ENCODE measurements around the gene TSHZ3. TPM values are rescaled to one million over a fixed set of nuclear protein-coding genes. Genes with fewer than 3 reads are reported as not detected.
A peak's percentile ranks its signal among the peaks of the same experiment; 100 is the strongest.

Gene TSHZ3
- total RNA-seq, 4 donors from 2014 or later, result 2.1 to 3.2 (median 2.7) TPM

GRCh38 chr19:31351056-31351854 is 2.0 kb upstream of the TSHZ3 start:
- H3K4me3 ChIP-seq, result peak overlapping the region; percentile 98
- H3K27ac ChIP-seq, result peak overlapping the region; percentile 93
- H3K9me3 ChIP-seq, result no peaks in the 10 kb centered on the region
- WGBS, result 3% methylated on average over 38 of the region's 72 CpGs
- H3K4me1 ChIP-seq, result peaks cover 51% of the 10 kb centered on the region
- no peak for TF ChIP-seq POLR2AphosphoS5 (IDR thresholded peaks at IDR 0.05)
- TF ChIP-seq CTCF (IDR thresholded peaks at IDR 0.05), result no peak
- no peak for TF ChIP-seq POLR2A (IDR thresholded peaks at IDR 0.05)
- no peak for TF ChIP-seq EP300 (IDR thresholded peaks at IDR 0.05)
- no peak for DNase-seq (ENCODE audit: low spot score in 2 of 2)
- H3K36me3 ChIP-seq, result no peaks in the 10 kb centered on the region
- H3K27me3 ChIP-seq, result peaks cover 63% of the 10 kb centered on the region

GRCh38 chr19:31350693-31351055 is 1.4 kb upstream of the TSHZ3 start:
- no peak for TF ChIP-seq CTCF (IDR thresholded peaks at IDR 0.05)
- no peak for TF ChIP-seq POLR2AphosphoS5 (IDR thresholded peaks at IDR 0.05)
- no peak for TF ChIP-seq POLR2A (IDR thresholded peaks at IDR 0.05)
- no peak for TF ChIP-seq EP300 (IDR thresholded peaks at IDR 0.05)
- peaks cover 51% of the 10 kb centered on the region for H3K4me1 ChIP-seq
- no peaks in the 10 kb centered on the region for H3K9me3 ChIP-seq
- H3K27me3 ChIP-seq, result peaks cover 58% of the 10 kb centered on the region
- 0% methylated on average over 20 of the region's 63 CpGs for WGBS
- no peak for DNase-seq (ENCODE audit: low spot score in 2 of 2)
- peak overlapping the region; percentile 93 for H3K27ac ChIP-seq
- peak overlapping the region; percentile 98 for H3K4me3 ChIP-seq
- no peaks in the 10 kb centered on the region for H3K36me3 ChIP-seq

- peaks cover 52% of the 10 kb centered on the region for H3K27me3 ChIP-seq
- 3% methylated on average over 13 of the region's 61 CpGs for WGBS
- H3K4me1 ChIP-seq, result peaks cover 51% of the 10 kb centered on the region
- H3K27ac ChIP-seq, result peak overlapping the region; percentile 93
- H3K36me3 ChIP-seq, result no peaks in the 10 kb centered on the region
- no peak for DNase-seq (ENCODE audit: low spot score in 2 of 2)
- TF ChIP-seq POLR2A (IDR thresholded peaks at IDR 0.05), result no peak
- no peak for TF ChIP-seq EP300 (IDR thresholded peaks at IDR 0.05)
- TF ChIP-seq POLR2AphosphoS5 (IDR thresholded peaks at IDR 0.05), result no peak
- TF ChIP-seq CTCF (IDR thresholded peaks at IDR 0.05), result no peak
- H3K9me3 ChIP-seq, result no peaks in the 10 kb centered on the region
- H3K4me3 ChIP-seq, result peak overlapping the region; percentile 98
Measured at GRCh38 chr19:31350033-31350692, 927 bp upstream of the TSHZ3 start.

- no peaks in the 10 kb centered on the region for H3K36me3 ChIP-seq
- peak overlapping the region; percentile 93 for H3K27ac ChIP-seq
- H3K4me1 ChIP-seq, result peaks cover 46% of the 10 kb centered on the region
- peaks cover 37% of the 10 kb centered on the region for H3K27me3 ChIP-seq
- DNase-seq (ENCODE audit: low spot score in 2 of 2), result peak in 1 of 2 donors; percentile 74
- H3K9me3 ChIP-seq, result no peaks in the 10 kb centered on the region
- WGBS, result 1% methylated on average over 45 of the region's 61 CpGs
- TF ChIP-seq EP300 (IDR thresholded peaks at IDR 0.05), result no peak
- TF ChIP-seq POLR2AphosphoS5 (IDR thresholded peaks at IDR 0.05), result no peak
- TF ChIP-seq CTCF (IDR thresholded peaks at IDR 0.05), result no peak
- no peak for TF ChIP-seq POLR2A (IDR thresholded peaks at IDR 0.05)
- H3K4me3 ChIP-seq, result peak overlapping the region; percentile 98
Measured at GRCh38 chr19:31348481-31349159, 616 bp downstream of the TSHZ3 start.

All from suprapubic skin (tissue), 4 donors.